CD4-positive, alpha-beta T cell treated with Interleukin-21 for 1 hour (primary cell): ENCODE measurements around the gene KLHDC1.
"Not testable (repeated sequence)": the region's sequence is repeated elsewhere in the genome, so short reads cannot be mapped to it uniquely, and the experiment has no call there.

ENCODE experiments used
- DNase-seq: peaks from one replicate; pipeline ENCODE4 v3.0.0-alpha.2; 2020

KLHDC1 gene

GRCh38 chr14:49692811-49693734 lies at the start of gene KLHDC1:
KLHDC1 (plus strand) TSS chr14:49693120; CDS start chr14:49693195, 75 bp downstream.
- DNase-seq: peak; percentile 79

DNA sequence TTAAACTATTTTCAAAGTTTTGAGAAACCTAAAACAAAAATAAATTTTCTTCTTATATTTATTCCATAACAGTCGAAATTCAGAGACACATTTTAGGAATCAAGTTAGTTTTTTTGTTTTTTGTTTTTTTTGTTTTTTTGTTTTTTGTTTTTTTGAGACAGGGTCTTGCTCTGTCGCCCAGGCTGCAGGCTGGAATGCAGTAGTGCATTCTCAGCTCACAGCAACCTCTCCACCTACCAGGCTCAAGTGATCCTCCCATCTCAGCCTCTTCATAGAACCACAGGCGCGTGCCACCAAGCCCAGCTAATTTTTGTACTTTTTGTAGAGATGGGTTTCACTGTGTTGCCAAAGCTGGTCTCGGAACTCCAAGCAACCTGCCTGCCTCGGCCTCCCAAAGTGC lies 39.4 kb upstream of the KLHDC1 start:
- no peak for DNase-seq

- DNase-seq: no peak
Observed at GRCh38 chr14:49654511-49654910, 38.4 kb upstream of the KLHDC1 start.

- not testable (repeated sequence) for DNase-seq
Observed at GRCh38 chr14:49657500-49657899, 35.4 kb upstream of the KLHDC1 start.

DNA sequence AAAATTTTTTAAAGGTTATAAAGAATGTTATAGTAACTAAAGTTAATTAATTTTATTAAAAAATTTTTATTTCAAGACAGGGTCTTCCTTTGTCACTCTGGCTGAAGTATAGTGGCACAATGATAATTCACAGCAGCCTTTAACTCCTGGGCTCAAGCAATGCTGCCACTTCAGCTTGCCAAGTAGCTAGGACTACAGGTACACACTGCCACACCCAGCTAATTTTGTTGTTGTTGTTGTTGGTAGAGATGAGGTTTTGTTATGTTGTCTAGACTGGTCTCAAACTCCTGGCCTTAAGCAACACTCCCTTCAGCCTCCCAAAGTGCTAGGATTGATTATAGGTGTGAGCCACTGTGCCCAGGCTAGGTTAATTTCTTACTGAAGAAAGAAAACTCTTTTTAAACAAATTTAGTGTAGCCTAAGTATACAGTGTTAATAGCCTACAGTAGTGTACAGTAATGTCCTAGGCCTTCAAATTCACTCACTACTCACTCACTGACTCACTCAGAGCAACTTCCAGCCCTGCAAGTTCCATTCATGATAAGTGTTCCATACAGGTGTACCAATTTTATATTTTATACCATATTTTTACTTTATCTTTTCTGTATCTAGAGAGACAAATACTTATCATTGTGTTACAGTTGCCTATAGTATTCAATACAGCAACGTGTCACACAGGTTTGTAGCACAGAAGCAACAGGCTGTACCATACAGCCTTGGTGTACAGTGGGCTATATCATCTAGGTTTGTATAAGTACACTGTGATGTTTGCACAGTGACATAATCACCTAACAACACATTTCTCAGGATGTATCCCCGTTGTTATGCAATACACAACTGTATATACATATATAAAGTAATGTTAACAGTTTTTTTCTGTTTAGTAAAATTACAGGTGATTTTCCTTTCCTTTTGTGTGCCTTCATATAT lies 33.1 kb upstream of the KLHDC1 start:
- no peak for DNase-seq

DNA sequence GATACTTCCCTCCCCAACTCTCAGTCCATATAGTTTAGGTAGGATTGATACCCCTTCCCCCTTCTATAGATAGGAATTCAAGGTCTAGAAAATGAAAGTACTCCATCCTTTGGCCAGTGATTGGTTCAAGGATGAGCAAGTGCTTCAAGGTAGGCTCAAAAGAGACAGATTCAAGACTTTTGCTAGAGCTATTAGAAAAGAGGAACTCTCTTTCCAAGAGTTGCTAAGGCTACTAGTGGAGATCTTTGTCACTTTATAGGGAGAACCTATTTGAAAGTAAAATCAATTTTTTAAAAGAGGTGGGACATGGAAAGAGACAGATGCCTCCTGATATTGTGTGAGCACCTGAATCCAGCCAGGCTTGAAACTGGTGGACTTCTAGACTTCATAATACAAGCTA lies 22.4 kb upstream of the KLHDC1 start:
- DNase-seq: no peak

- DNase-seq: no peak
Observed at GRCh38 chr14:49673586-49673985, 19.3 kb upstream of the KLHDC1 start.

DNA sequence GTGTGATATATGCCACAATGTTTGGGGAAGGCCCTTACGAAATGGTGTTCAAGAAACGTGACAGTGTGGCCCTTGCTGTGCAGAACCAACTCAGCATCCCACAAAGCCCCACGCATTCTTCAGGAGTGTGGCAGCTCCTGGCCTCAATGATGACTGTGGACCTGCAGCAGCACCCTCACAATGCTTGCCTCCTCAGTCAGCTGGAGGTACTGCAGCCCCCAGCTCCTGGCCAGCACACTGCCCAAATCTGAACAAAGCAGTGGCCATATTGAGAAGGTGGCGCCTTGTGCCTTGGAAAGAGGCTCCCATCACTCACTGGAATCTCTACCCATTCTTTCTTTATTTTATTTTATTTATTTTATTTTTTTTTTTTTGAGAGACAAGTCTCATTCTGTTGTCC lies 15.3 kb upstream of the KLHDC1 start:
- DNase-seq: no peak

DNA sequence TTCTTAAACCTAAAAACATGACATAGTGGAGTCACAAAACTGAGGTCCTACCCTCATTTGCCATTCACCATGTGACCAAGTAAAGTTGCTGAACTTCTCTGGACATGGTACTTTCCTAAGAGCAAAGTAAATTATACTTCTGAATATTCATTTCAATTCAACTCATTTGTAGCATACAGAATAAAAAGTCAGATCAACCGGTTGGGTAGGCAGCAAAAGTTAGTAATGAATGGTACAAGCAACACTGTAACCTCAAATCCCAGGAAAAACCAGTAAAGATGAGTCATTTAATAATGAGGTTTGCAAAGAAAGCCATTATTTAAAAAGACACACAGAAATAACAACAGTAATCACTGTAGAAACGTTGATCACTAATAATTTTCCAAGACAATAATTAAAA lies 13.6 kb upstream of the KLHDC1 start:
- no peak for DNase-seq

- no peak for DNase-seq
Observed at GRCh38 chr14:49686425-49686824, 6.5 kb upstream of the KLHDC1 start.

GRCh38 chr14:49687942-49688700 lies 4.8 kb upstream of the KLHDC1 start, which contains the start of gene POLE2:
POLE2 (minus strand) TSS chr14:49688214; CDS start chr14:49688203, 11 bp downstream.
- DNase-seq: peak; percentile 77

DNA sequence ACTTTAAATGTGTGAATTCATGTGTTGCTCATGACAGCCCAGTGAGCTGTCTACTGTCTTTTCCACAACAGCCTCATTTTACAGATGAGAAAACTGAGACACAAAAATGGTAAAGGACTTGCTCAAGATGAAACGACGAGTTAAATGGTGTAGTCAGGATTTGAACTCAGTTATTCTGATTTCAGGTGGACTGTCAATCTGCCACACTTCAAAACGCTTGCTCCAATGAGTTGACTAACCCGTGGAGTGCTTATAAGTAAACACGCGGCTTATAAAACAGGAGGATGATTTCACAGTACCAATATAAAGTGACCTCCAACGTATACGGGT lies 4.3 kb upstream of the KLHDC1 start:
- no peak for DNase-seq

GRCh38 chr14:49691031-49691430 lies 1.9 kb upstream of the KLHDC1 start:
- no peak for DNase-seq

- no peak for DNase-seq
Observed at GRCh38 chr14:49692193-49692757, 645 bp upstream of the KLHDC1 start.

DNA sequence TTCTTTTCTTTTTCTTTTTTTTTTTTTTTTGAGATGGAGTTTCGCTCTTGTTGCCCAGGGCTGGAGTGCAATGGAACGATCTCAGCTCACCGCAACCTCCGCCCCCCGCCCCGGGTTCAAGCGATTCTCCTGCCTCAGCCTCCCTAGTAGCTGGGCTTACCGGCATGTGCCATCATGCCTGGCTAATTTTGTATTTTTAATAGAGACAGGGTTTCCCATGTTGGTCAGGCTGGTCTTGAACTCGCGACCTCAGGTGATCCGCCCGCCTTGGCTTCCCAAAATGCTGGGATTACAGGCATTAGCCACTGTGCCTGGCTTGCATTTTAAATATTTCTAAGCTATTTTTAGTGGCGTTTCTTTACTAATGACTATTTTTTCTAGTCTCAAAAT lies 810 bp downstream of the KLHDC1 start:
- not testable (repeated sequence) for DNase-seq

- no peak for DNase-seq
Observed at GRCh38 chr14:49702725-49703124, 9.8 kb downstream of the KLHDC1 start.

GRCh38 chr14:49703965-49704364 lies 11.0 kb downstream of the KLHDC1 start:
- no peak for DNase-seq

DNA sequence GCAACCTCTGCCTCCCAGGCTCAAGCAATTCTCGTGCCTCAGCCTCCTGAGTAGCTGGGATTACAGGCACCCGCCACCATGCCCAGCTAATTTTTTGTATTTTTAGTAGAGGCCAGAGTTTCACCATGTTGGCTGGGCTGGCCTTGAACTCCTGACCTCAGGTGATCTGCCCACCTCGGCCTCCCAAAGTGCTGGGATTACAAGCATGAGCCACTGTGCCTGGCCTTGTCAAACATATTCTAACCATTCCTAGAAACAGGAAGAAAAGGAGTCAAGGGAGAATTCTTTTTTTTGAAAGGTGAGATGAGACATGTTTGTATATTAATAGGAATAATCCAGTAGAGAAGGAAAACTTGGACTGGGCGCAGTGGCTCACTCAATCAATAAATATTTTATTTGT lies 11.6 kb downstream of the KLHDC1 start:
- DNase-seq: not testable (repeated sequence)

- not testable (repeated sequence) for DNase-seq
Observed at GRCh38 chr14:49710993-49711392, 18.1 kb downstream of the KLHDC1 start.

GRCh38 chr14:49720744-49721143 lies 27.8 kb downstream of the KLHDC1 start:
- DNase-seq: no peak

GRCh38 chr14:49721733-49722435 lies 29.0 kb downstream of the KLHDC1 start:
- DNase-seq: not testable (repeated sequence)

- DNase-seq: no peak
Observed at GRCh38 chr14:49727171-49727570, 34.3 kb downstream of the KLHDC1 start.
